GM18909 (cell line): Measurements from ENCODE around the gene ARRDC1.
"Not testable (repeated sequence)": the region's sequence is repeated elsewhere in the genome, so short reads cannot be mapped to it uniquely, and the experiment has no call there.

Source experiments
- ATAC-seq: cut with Tn5 transposase; IDR thresholded peaks from one replicate; pipeline ENCODE4 v1.9.1; 2021; ENCODE audit warnings: mild to moderate bottlenecking; ENCODE audit not compliant: unreplicated experiment, poor library complexity

The ARRDC1 gene, protein sequence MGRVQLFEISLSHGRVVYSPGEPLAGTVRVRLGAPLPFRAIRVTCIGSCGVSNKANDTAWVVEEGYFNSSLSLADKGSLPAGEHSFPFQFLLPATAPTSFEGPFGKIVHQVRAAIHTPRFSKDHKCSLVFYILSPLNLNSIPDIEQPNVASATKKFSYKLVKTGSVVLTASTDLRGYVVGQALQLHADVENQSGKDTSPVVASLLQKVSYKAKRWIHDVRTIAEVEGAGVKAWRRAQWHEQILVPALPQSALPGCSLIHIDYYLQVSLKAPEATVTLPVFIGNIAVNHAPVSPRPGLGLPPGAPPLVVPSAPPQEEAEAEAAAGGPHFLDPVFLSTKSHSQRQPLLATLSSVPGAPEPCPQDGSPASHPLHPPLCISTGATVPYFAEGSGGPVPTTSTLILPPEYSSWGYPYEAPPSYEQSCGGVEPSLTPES

DNA sequence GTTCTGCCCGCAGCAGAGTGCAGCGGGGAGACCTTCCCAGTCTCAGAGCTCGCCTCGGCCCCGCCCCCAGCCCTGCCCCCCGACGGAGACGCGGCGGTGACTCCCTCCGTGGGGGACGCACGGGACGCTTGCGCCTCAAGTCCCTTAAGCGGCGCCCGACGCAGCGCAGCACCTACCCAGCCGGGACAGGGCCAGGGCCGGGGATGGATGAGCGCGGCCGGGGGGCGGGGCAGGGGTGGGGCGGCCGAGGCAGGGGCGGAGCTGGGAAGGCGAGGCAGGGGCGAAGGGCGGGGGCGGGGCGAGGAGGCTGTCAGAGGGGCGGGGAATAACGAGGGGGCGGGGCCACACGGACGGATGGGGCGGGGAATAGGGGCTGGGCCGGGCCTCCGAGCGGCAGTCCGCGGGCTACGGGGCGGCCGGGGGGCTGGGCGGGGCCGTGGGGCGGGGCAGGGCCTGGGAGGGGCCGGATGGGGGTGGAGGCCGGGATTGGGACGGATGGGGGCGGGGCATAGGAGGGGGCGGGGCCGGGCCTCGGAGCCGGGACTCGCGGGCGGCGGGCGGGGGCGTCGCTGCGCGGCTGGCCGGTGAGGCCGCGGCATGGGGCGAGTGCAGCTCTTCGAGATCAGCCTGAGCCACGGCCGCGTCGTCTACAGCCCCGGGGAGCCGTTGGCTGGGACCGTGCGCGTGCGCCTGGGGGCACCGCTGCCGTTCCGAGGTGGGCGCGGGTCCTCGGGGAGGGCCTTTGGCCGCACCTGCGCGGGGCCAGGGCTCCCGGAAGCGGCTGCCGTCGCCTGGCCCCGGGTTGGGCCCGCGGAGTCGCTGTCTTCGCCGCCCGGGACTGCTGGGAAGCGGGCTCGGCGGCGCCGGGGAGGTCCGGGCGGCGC is at the start of gene ARRDC1:
Gene ARRDC1, plus strand, starts transcription at position 566 of the 884 bp plus-strand sequence. Its CDS starts 32 bp downstream, at position 598.
- ATAC-seq = peak; percentile 71

DNA sequence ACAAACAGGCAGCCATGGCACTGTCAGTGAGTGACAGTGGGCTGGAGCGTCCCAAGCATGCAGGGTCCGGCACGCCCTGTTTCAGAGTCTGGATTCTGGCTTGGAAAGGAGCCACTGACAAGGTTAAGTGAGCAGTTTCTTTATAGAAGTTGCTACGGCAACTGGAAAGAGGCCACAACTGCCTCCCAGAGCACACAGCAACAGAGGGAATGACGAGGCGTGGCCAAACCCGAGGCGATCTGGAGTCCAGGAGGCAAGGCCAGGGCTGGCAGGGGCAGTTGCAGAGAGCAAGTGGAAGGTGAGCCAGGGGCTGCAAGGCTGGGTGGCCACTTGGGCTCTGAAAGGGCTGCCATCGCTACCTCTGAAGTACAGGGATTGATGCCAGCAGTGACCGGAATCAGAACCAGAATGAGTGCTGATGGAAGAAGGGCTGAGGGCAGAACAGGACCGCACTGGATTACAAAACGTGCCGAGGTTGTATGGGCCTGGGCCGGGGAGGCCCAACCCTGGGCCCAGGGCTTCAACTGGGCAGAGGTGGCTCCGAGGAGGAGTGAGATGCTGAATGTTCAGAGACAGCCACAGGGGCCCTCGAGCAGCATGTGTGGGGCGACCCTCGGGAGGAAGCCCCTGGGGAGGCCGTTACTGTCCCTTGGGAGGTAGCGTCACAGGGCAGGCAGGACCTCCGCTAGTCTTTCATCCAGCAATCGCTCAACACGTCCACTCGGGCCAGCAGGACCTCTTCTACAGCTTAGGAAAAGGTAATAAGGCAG is 49.2 kb upstream of the ARRDC1 start:
- ATAC-seq = no peak

DNA sequence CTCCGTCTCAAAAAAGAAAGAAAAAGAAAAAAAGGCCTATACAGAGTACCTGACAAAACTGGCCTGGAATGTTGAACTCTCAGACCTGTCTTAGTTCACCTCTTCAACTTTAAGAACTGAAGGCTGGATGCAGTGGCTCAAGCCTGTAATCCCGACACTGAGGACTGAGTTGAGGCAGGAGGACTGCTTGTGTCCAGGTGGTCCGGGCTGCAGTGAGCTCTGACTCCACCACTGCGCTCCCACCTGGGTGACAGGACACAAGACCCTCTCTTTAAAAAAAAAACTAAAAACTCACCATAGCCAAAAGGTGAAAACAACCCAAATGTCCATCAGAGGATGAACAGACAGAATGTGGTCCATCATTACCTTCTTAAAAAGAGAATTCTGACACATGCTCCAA is 47.4 kb upstream of the ARRDC1 start:
- ATAC-seq = no peak

DNA sequence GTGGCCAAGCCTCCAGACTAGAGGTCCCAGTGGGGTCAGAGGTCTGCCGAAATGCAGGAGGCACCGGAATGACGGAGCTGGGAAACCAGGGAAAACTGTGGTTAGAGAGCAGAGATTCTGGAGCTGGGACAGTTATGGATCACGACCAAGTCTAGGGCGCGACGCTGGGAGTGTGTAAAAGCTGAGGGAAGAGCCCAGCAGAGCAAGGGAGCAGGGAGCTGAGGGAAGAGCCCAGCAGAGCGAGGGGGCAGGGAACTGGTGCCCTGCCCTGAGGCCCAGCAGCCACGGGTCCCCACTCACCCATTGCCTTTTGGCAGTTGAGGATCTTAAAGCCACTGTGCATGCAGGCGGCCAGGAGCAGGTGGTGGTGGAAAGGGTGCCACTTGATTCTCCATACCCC is 41.4 kb upstream of the ARRDC1 start:
- no peak for ATAC-seq

DNA sequence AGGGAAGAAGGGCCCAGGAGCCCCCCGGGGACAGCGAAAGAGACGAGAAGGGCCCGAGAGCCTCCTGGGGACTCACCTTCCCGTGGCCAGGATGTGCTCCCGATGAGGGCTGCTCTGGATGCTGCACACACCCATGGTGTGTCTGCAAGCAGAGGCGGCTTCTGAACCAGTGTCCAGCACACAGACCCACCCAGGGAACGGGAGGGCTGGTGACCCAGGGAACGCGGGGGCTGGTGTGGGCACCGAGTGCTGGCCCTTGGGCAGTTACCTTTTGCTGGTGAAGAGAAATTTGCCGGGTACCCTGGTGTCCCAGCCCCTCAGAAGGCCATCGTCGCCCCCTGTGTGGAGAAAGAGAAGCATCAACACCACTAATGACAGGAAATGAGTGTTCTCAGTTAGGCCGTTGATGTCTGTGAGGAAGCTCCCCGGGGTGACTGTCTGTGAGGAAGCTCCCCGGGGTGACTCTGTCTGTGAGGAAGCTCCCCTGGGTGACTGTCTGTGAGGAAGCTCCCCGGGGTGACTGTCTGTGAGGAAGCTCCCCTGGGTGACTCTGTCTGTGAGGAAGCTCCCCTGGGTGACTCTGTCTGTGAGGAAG is 40.6 kb upstream of the ARRDC1 start:
- no peak for ATAC-seq

DNA sequence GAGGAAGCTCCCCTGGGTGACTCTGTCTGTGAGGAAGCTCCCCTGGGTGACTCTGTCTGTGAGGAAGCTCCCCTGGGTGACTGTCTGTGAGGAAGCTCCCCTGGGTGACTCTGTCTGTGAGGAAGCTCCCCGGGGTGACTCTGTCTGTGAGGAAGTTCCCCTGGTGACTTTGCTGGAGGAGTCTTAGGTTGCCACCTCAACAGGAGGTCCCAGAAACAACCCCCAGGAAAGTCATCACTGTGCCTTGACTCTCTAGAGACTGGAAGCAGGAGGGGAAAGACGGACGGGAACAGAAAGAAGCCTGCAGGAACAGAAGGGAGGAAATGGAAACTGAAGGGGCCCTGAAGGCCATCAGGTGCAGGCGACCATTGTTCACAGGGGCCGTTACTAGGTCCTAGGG is 37.0 kb upstream of the ARRDC1 start:
- ATAC-seq = not testable (repeated sequence)

DNA sequence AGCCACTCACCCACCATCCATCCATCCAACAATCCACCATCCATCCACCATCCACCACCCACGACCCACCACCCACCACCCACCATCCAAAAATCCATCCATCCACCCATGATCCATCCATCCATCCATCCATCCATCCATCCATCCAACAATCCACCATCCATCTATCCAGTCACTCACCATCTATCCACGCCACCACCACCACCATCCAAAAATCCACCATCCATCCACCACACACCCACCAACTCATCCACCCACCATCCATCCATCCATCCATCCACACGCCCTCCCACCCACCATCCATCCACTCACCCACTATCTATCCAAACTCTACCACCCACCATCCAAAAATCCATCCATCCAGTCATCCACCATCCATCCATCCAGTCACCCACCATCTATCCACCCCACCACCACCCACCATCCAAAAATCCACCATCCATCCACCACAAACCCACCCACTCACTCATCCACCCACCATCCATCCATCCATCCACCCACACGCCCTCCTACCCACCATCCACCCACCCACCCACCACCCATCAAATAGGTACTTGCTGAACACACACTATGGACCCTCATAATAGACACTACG is 35.8 kb upstream of the ARRDC1 start:
- no peak for ATAC-seq

DNA sequence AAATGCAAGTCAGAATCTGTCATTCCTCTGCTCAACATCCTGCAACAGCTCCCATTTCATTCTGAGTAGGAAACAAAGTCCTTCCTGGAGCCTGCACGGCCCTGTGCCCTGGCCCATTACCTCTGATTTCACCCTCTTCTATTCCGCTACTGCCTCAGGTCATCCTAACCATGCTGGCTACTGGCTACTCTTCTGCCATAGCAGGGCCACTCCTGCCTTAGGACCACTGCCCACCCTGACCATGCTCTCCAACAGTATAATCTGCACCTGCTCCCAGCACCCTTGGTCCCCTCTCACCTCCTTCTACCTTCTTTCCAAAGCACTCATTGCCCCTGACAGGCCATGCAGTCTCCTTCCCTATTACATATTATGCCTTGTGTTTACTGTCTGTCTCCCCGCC is 34.9 kb upstream of the ARRDC1 start:
- no peak for ATAC-seq

DNA sequence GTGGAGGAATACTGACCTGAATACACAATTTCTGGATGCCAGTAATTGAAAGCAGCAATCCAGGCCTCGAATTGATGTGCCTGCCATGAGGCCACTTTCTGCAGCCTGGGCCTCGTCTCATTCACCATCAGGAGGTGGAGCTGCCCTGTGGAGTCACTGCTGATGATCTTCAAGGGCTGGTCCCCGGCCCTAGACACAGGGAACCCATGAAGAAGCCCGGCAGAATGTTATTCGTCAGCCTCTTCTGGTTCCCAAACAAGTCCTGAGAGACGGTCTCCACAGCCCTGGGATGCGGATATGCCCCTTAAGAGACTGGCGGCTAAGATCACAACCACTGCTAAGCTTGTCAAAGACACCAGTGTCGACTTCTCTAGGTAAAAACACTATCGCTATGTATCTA is 31.3 kb upstream of the ARRDC1 start:
- ATAC-seq = no peak

DNA sequence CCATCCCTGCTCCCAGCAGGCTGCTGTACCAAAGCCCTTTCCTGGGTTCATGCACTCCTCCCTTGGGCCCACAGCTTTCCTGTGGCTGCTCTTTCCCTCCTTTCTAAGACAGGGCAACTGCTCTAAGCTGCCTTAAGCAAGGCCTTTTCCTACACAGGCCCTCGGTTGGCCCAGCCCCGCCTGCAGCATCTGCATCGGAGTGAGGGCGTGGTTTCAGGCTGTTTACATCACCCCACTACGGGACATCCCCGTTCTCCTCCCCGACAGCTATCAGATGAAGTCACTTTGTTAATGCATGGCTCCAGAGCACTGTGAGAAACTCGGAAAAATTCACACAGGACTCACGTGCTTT is 30.1 kb upstream of the ARRDC1 start:
- ATAC-seq = no peak

DNA sequence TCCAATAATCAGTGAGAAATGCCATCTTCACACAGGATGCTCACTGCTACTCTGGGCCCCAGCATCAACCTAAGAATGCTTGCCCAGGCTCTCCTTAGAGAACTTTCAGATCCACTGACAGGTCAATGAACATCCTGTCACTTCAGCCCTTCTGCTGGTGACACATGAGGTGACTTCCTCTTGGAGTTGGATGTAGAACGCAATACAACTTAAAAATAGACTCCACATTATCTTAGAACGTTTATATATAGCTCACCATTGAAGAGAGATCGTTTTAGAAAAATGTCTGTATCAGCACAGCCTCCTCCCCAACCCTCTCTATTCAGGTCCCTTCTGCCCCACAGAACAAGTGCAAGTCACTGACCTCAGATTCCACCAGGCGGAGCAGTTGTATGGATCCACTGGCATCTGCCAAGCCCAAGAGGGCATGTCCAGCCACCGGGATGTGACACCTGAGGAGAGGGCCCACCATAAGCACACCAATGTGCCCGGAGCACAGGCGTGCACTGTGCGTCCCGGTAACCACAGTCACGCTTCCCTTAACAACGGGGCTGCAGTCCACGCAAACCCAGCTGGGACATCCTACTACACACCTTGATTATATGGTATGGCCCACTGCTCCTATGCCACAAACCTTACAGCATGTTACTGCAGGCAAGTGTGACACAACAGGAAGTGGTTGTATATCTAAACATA is 29.6 kb upstream of the ARRDC1 start:
- no peak for ATAC-seq

DNA sequence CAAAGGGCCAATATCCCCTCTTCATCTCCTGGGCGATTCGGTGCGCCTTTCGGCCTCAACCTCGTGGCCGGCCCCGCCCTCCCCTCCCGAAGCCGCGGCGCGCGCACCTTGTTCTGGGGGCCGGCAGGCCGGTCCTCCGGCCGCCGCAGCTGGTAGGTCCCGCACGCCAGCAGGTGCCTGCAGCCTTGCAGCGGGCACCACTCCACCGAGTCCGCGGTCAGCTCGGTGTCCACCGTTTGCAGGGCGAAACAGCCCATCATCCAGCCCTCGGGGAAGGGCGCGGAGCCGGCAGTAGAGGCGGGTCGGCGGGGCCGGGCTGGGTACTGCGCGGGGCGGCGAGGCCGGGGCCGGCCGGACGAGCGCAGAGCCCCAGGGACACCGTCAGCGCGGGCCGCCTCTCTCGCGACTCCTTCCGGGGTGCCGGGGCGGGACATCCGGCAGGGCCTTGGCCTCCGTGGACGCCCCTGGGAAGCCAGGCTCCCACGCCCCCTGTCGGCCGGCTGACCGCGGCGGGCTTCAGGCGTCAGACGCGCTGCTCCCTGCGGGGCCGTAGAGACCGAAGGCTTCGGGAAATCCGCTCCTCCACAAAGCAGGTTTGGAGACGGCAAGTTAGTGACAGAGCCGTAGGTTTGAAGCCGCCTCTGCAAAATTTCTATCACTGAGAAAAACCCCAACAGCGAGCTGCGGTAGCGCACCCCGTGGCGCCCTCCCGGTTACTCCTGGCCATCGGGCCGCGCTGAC is 26.8 kb upstream of the ARRDC1 start, which contains the start of gene DPH7:
Gene DPH7, minus strand, starts transcription at position 408 of the 741 bp plus-strand sequence. Its CDS starts 148 bp downstream, at position 260.
- ATAC-seq = peak; percentile 87

DNA sequence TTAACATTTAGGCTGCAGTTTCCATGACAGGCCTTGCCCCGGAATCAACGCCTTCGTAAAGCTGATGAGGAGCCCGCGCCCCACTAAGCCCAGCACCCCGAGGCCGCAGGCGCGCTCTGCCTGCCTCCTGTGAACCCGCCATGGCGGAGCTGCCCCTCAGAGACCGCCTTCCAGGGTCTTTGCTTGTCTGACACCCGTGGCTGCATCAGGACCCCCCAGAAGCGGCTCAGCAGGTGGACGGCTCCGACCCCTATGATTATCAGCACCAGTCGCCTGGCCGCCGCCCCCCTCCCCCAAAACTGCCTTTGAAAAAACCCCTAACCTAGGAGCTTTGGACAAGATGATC is 26.3 kb upstream of the ARRDC1 start:
- ATAC-seq = no peak

DNA sequence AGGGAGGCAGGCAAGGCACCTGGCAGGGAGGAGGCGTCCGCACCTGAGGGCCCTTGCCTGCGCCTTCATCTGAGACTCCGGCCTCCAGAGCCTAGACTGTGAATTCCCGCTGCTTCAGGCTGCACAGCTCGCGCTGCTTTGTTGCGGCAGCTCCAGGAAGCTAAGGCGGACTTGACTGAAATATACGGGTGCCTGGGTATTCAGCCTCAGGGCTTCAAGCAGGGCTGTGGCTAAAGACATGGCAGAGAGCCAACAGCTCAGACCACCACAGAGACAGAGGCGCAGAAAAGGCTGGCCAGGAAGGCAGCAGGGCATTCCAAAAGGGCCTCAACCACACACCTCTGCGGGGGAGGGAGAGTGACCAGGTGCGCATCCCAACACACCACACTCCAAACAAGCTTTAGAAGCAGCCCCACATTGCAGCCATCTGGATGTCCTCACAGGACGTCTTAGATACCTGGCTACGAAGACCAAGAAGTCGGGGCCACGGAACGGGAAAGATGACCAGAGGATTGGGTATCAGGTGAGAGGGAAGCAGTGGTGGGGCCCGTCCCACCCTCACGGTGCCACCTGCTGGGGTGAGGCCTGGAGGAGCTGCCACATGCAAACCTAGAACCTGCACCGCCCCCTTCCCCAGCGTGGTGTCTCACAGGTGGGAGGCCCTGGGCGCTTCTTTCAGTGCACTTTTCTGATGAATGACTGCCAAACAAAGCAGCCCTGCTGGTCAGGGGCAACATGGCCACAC is 25.1 kb upstream of the ARRDC1 start:
- ATAC-seq = no peak

DNA sequence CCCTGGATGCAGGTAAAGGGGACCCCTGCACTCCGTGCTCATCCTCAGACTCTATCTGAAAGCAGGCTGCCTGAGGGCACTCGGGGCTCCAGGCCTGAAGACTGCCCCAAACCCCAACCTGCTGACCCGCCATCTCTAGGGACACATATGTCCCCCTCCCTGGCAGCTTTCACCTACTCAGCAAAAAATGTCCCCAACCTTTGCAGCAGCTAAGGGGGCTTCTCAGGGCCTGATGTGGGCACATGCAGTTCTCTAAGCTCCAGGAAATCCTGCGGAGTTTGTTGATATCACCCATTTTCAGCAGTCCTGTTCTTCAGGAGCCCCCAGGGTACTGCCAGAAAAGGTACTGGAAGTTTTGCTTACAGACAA is 24.5 kb upstream of the ARRDC1 start:
- ATAC-seq = no peak

DNA sequence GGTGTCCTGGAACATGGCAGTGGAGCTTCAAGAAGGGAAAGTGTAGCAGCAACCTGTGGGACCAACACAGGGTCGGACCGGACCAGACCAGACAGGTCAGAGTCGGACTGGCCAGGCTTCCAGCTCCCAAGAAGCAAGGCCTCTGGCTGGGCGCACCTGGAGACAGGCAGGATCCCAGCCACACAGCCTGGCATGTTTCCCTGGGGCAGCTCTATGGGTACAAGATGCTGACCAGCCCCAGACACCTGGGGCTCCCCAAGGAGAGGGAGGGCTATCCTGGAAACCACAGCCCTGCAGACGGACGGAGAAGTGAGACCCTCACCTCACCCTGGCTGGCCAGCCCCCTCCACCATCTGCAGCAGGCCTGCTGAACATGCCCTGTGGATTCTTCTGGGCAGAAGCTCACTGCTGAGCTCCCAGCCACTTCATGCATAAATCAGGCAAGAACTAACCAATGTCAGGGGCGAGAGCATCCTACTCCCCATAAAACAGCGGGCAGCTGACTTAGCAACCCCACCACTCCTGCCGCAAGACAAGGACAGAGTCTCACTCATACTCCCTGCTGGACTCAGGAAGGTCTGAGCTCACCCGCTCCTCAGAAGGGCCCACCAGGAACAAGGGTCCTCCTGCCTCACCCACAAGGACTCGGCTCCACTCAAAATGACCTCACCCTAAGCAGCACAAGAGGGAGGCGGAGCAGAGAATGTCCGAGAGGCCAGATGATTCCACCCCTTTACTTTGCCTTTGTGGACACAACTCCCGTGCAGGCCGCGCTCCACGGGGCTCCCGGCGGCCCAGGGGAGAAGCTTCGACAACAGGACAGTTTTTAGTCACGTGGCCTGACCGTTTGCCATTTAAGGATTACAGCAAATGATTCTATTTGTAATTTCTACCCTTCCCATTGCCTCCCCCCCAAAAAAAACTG is 23.9 kb upstream of the ARRDC1 start:
- ATAC-seq = no peak

DNA sequence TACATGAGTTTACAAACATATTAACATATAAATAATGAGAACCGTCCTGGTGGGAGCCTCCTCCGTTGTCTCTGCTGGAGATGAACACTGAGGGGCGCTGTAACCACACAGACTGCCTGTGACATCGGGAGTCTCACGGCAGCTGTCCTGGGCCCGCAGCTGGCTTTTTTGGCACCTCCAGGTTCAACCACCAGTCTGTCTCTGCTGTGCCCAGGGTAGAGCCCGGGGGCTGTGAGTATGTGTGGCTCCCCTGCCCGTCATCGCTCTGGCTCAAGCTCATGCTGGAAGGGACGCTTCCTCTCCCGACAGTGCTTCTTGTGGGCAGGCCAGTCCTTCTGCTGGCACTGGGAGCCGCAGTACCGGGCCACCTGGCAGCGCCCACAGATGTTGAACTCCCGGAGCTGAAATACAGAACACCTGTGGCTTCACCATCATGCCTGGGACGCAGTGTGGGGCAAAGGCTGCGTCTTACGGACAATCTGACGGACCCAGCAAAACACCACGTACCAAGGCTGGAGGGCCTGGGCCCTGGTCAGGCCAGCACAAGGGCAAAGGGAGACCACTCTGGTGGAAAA is 23.1 kb upstream of the ARRDC1 start:
- no peak for ATAC-seq
